ENCODE data around the gene TEKT2. TPM values are rescaled to one million over a fixed set of nuclear protein-coding genes. Genes with fewer than 3 reads are reported as not detected.

The TEKT2 gene
- total and polyA plus RNA-seq, 2 of the 4 experiments (the other 2 are of a cell fraction) = 0.18 TPM; not detected in 1

DNA sequence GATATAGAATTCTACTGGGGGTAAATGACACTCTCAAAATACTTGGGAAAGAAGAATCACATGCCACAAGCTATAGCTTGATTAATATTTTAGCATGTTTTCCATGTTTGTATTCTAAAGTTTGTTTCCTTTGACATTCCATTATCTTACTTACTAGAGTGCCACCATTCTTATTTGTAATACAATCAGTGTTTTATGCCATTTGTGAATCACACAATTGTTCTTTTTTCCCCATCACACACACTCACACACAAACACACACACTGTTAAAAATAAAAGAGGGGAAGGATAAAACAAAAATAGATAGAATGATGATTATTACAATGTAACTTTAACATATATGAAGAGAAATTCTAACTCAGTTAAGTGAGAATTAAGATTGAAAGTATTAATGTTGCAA is 16.0 kb upstream of the TEKT2 start:
- Histone ChIP-seq H3K27ac (ENCODE audit: insufficient read depth, low read length) (no peak overlapping the region), H2BK120ac (ENCODE audit: low read depth, low read length) (no peak overlapping the region), H3K56ac (ENCODE audit: extremely low read depth, insufficient read depth, low read length) (no peak overlapping the region), H3K4me2 (ENCODE audit: low read depth, low read length) (no peak overlapping the region), H4K20me1 (ENCODE audit: insufficient read depth, low read length) (no peaks in the 10 kb centered on the region), H2AK9ac (replicated peaks; ENCODE audit: low read depth, low read length, poor library complexity) (no peak overlapping the region), H2BK20ac (ENCODE audit: low read depth, low read length) (no peak overlapping the region), H2BK15ac (ENCODE audit: low read depth, low read length) (no peak overlapping the region), H3K4ac (ENCODE audit: low read depth, low read length) (no peak overlapping the region), H3K9me1 (ENCODE audit: insufficient read depth, low read length) (no peaks in the 10 kb centered on the region), H4K91ac (ENCODE audit: insufficient read depth, low read depth, low read length) (no peak overlapping the region), H3K9me3 (ENCODE audit: control insufficient read depth, insufficient read depth, low read length) (no peaks in the 10 kb centered on the region), H3K79me1 (ENCODE audit: low read depth in 1 of 2, low read length in 2 of 2) (no peaks in the 10 kb centered on the region), H3K18ac (ENCODE audit: low read depth, low read length) (no peak overlapping the region), H3K36me3 (ENCODE audit: control insufficient read depth, insufficient read depth, low read length) (no peaks in the 10 kb centered on the region), H3K14ac (replicated peaks; ENCODE audit: low read depth, low read length) (no peak overlapping the region), H3K27me3 (ENCODE audit: control insufficient read depth, insufficient read depth, low read length) (no peaks in the 10 kb centered on the region), H4K5ac (ENCODE audit: low read depth, low read length) (no peak overlapping the region), H2AK5ac (ENCODE audit: low read depth, low read length) (no peak overlapping the region), H3K9ac (ENCODE audit: low read depth, low read length) (no peak overlapping the region), H3K23ac (ENCODE audit: low read depth, low read length) (no peak overlapping the region), H3K4me3 (ENCODE audit: insufficient read depth, low read depth, low read length) (no peak overlapping the region), H2BK5ac (ENCODE audit: low read depth, low read length, poor library complexity, severe bottlenecking) (no peak overlapping the region), H3K4me1 (ENCODE audit: control insufficient read depth, insufficient read depth, low read length) (no peaks in the 10 kb centered on the region), H4K8ac (ENCODE audit: low read depth in 2 of 2, low read length in 2 of 2) (no peak overlapping the region), H2AFZ (replicated peaks; ENCODE audit: low read length, poor library complexity) (no peak overlapping the region)
- no peak for ATAC-seq (ENCODE audit: low read depth)
- in situ Hi-C loops (cut with MboI; ENCODE audit: low sequenced_read_pairs) (no loop called here), dilution Hi-C loops (cut with HindIII; ENCODE audit: low sequenced_read_pairs, unreplicated experiment) (no loop called here), intact Hi-C loops (cut with micrococcal nuclease) (no loop called here)
- no peak for TF ChIP-seq RFX5 (IDR thresholded peaks at IDR 0.05; ENCODE audit: low read depth, low read length)
- TF ChIP-seq, protein P1, sequence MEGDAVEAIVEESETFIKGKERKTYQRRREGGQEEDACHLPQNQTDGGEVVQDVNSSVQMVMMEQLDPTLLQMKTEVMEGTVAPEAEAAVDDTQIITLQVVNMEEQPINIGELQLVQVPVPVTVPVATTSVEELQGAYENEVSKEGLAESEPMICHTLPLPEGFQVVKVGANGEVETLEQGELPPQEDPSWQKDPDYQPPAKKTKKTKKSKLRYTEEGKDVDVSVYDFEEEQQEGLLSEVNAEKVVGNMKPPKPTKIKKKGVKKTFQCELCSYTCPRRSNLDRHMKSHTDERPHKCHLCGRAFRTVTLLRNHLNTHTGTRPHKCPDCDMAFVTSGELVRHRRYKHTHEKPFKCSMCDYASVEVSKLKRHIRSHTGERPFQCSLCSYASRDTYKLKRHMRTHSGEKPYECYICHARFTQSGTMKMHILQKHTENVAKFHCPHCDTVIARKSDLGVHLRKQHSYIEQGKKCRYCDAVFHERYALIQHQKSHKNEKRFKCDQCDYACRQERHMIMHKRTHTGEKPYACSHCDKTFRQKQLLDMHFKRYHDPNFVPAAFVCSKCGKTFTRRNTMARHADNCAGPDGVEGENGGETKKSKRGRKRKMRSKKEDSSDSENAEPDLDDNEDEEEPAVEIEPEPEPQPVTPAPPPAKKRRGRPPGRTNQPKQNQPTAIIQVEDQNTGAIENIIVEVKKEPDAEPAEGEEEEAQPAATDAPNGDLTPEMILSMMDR (conservative IDR thresholded peaks at IDR 0.05; ENCODE audit: low read depth, low read length) = no peak
- TF ChIP-seq CEBPB (IDR thresholded peaks at IDR 0.05; ENCODE audit: low read depth, low read length) = no peak
- no peak for TF ChIP-seq SMC3 (IDR thresholded peaks at IDR 0.05; ENCODE audit: low read depth, low read length)
- TF ChIP-seq RCOR1 (IDR thresholded peaks at IDR 0.05; ENCODE audit: insufficient replicate concordance, low read length) = no peak
- no peak for TF ChIP-seq RAD21 (IDR thresholded peaks at IDR 0.05; ENCODE audit: low read length)
- TF ChIP-seq MAZ (IDR thresholded peaks at IDR 0.05; ENCODE audit: borderline replicate concordance, low read depth, low read length) = no peak
- no peak for TF ChIP-seq FOS (IDR thresholded peaks at IDR 0.05; ENCODE audit: low read depth, low read length)
- no peak for TF ChIP-seq MAFK (IDR thresholded peaks at IDR 0.05; ENCODE audit: low read depth, low read length)
- TF ChIP-seq, protein P2, sequence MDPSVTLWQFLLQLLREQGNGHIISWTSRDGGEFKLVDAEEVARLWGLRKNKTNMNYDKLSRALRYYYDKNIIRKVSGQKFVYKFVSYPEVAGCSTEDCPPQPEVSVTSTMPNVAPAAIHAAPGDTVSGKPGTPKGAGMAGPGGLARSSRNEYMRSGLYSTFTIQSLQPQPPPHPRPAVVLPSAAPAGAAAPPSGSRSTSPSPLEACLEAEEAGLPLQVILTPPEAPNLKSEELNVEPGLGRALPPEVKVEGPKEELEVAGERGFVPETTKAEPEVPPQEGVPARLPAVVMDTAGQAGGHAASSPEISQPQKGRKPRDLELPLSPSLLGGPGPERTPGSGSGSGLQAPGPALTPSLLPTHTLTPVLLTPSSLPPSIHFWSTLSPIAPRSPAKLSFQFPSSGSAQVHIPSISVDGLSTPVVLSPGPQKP (IDR thresholded peaks at IDR 0.05; ENCODE audit: borderline replicate concordance, low read depth, low read length) = no peak
- no peak for TF ChIP-seq BHLHE40 (IDR thresholded peaks at IDR 0.05; ENCODE audit: low read depth, low read length)
- no peak for TF ChIP-seq POLR2A (IDR thresholded peaks at IDR 0.05; ENCODE audit: low read depth, low read length)
- DNase-seq = no peak
- POLR2A ChIA-PET (ENCODE audit: unreplicated experiment) = no interaction called here
- no TSS peak for BruUV-seq (replicated peaks)
- CTCF ChIA-PET = interaction anchor here (0.7 kb wide), 1 partner anchor 210 kb away, joined by 8 read pairs; no protein-coding TSS in a partner anchor

All from IMR-90 (cell line).